IMR-90 (cell line): ENCODE results near the gene VIPR2. TPM values are rescaled to one million over a fixed set of nuclear protein-coding genes. Genes with fewer than 3 reads are reported as not detected.

Experiments used
- ATAC-seq: fragments of 200-7000 bp; cut with Tn5 transposase; 2 replicates; pipeline ENCODE4 v1.9.1; 2020; ENCODE audit warnings: low read depth, mild to moderate bottlenecking, moderate library complexity
- BruUV-seq: library from RNA; stranded (reverse); fragments of 400-500 nt; replicated peaks from 2 replicates; lab custom pipeline; 2021; lab: Mats Ljungman, UMichigan
- CTCF ChIA-PET: fragments of 300-600 bp; formaldehyde crosslinking; extraction: SDS; loops from one replicate; lab custom pipeline; 2021; ENCODE audit warnings: antibody characterized with exemption; lab: Yijun Ruan, JAX
- POLR2A ChIA-PET: fragments of 300-600 bp; sonication (Branson Sonifier 250); formaldehyde crosslinking; loops from one replicate; lab custom pipeline; 2022; ENCODE audit warnings: antibody characterized with exemption; ENCODE audit not compliant: unreplicated experiment; lab: Charles Lee
- DNase-seq: peaks from one replicate; pipeline ENCODE4 v3.0.0; 2013
- H2AFZ ChIP-seq: replicated peaks from 2 replicates; pipeline ENCODE3; 2013; ENCODE audit warnings: low read length, mild to moderate bottlenecking; ENCODE audit not compliant: poor library complexity
- H2AK5ac ChIP-seq: 2 replicates; pipeline ENCODE4 v1.6.1; 2013; ENCODE audit warnings: low read depth, low read length, inconsistent platforms
- H2AK9ac ChIP-seq: replicated peaks from 2 replicates; pipeline ENCODE3; 2013; ENCODE audit warnings: mild to moderate bottlenecking, low read depth, low read length, moderate library complexity; ENCODE audit not compliant: poor library complexity
- H2BK120ac ChIP-seq: 2 replicates; pipeline ENCODE4 v1.6.1; 2013; ENCODE audit warnings: low read depth, low read length, inconsistent platforms
- H2BK15ac ChIP-seq: 3 replicates; pipeline ENCODE4 v1.6.1; 2013; ENCODE audit warnings: low read depth, low read length, inconsistent platforms
- H2BK20ac ChIP-seq: 2 replicates; pipeline ENCODE4 v1.6.1; 2013; ENCODE audit warnings: low read depth, mild to moderate bottlenecking, inconsistent platforms, low read length, moderate library complexity
- H2BK5ac ChIP-seq: 2 replicates; pipeline ENCODE4 v1.6.1; 2013; ENCODE audit warnings: mild to moderate bottlenecking, low read depth, low read length, inconsistent platforms; ENCODE audit not compliant: poor library complexity, severe bottlenecking
- H3K14ac ChIP-seq: replicated peaks from 2 replicates; pipeline ENCODE4 v1.6.1; 2013; ENCODE audit warnings: low read depth, low read length, inconsistent platforms
- H3K18ac ChIP-seq: 2 replicates; pipeline ENCODE4 v1.6.1; 2013; ENCODE audit warnings: low read depth, low read length, control low read depth
- H3K23ac ChIP-seq: 2 replicates; pipeline ENCODE4 v1.6.1; 2013; ENCODE audit warnings: low read depth, low read length, inconsistent platforms
- H3K27ac ChIP-seq: 2 replicates; pipeline ENCODE4 v1.5.1; 2013; ENCODE audit warnings: mild to moderate bottlenecking, control low read depth, low read length; ENCODE audit not compliant: insufficient read depth
- H3K27me3 ChIP-seq: 2 replicates; pipeline ENCODE4 v1.6.1; 2013; ENCODE audit warnings: low read length; ENCODE audit not compliant: control insufficient read depth, insufficient read depth
- H3K36me3 ChIP-seq: 2 replicates; pipeline ENCODE4 v1.6.1; 2013; ENCODE audit warnings: low read length, mixed read lengths; ENCODE audit not compliant: control insufficient read depth, insufficient read depth
- H3K4ac ChIP-seq: 2 replicates; pipeline ENCODE4 v1.6.1; 2013; ENCODE audit warnings: low read depth, low read length, inconsistent platforms
- H3K4me1 ChIP-seq: 2 replicates; pipeline ENCODE4 v1.6.1; 2013; ENCODE audit warnings: low read length, mixed read lengths; ENCODE audit not compliant: control insufficient read depth, insufficient read depth
- H3K4me2 ChIP-seq: 2 replicates; pipeline ENCODE4 v1.6.1; 2013; ENCODE audit warnings: low read depth, mild to moderate bottlenecking, control low read depth, low read length, moderate library complexity
- H3K4me3 ChIP-seq: 2 replicates; pipeline ENCODE4 v1.5.1; 2013; ENCODE audit warnings: low read depth, mild to moderate bottlenecking, control low read depth, low read length, moderate library complexity; ENCODE audit not compliant: insufficient read depth
- H3K56ac ChIP-seq: 2 replicates; pipeline ENCODE4 v1.6.1; 2013; ENCODE audit warnings: low read length, inconsistent platforms; ENCODE audit not compliant: insufficient read depth; ENCODE audit errors: extremely low read depth
- H3K79me1 ChIP-seq, 2 experiments: 2 replicates each; pipeline ENCODE4 v1.6.1; 2013; ENCODE audit warnings: low read length in 2 of 2, inconsistent platforms in 1 of 2, low read depth in 1 of 2
- H3K9ac ChIP-seq: 2 replicates; pipeline ENCODE4 v1.6.1; 2013; ENCODE audit warnings: low read depth, low read length, control low read depth
- H3K9me1 ChIP-seq: 2 replicates; pipeline ENCODE4 v1.6.1; 2013; ENCODE audit warnings: low read length, inconsistent platforms; ENCODE audit not compliant: insufficient read depth
- H3K9me3 ChIP-seq: 2 replicates; pipeline ENCODE4 v1.6.1; 2013; ENCODE audit warnings: low read length; ENCODE audit not compliant: control insufficient read depth, insufficient read depth
- H4K20me1 ChIP-seq: 2 replicates; pipeline ENCODE4 v1.6.1; 2013; ENCODE audit warnings: low read length, inconsistent platforms; ENCODE audit not compliant: insufficient read depth
- H4K5ac ChIP-seq: 2 replicates; pipeline ENCODE4 v1.6.1; 2013; ENCODE audit warnings: mild to moderate bottlenecking, low read depth, low read length, control low read depth
- H4K8ac ChIP-seq, 2 experiments: 2 replicates each; pipeline ENCODE4 v1.6.1; 2013; ENCODE audit warnings: low read depth in 2 of 2, low read length in 2 of 2, control low read depth in 1 of 2, inconsistent platforms in 1 of 2
- H4K91ac ChIP-seq: 2 replicates; pipeline ENCODE4 v1.6.1; 2013; ENCODE audit warnings: low read depth, low read length, inconsistent platforms; ENCODE audit not compliant: insufficient read depth
- BHLHE40 ChIP-seq: fragments of 150-350 bp; IDR thresholded peaks from 2 replicates; pipeline ENCODE4 v1.6.1; 2016; ENCODE audit warnings: mild to moderate bottlenecking, low read depth, low read length
- CEBPB ChIP-seq: IDR thresholded peaks from 2 replicates; pipeline ENCODE4 v1.6.1; 2012; ENCODE audit warnings: low read depth, low read length, improper control_type of control experiment
- CHD1 ChIP-seq: IDR thresholded peaks from 2 replicates; pipeline ENCODE4 v1.6.1; 2012; ENCODE audit warnings: low read depth, low read length, improper control_type of control experiment
- CTCF ChIP-seq: conservative IDR thresholded peaks from 2 replicates; pipeline ENCODE4 v1.5.1; 2012; ENCODE audit warnings: mild to moderate bottlenecking, low read depth, low read length, improper control_type of control experiment
- ELK1 ChIP-seq: fragments of 150-350 bp; IDR thresholded peaks from 2 replicates; pipeline ENCODE4 v1.6.1; 2016; ENCODE audit warnings: low read depth, mild to moderate bottlenecking, low read length, moderate library complexity, borderline replicate concordance
- FOS ChIP-seq: fragments of 150-350 bp; IDR thresholded peaks from 2 replicates; pipeline ENCODE4 v1.6.1; 2016; ENCODE audit warnings: low read depth, low read length
- MXI1 ChIP-seq: IDR thresholded peaks from 2 replicates; pipeline ENCODE4 v1.6.1; 2012; ENCODE audit warnings: low read depth, mild to moderate bottlenecking, low read length, moderate library complexity, borderline replicate concordance
- NFE2L2 ChIP-seq: fragments of 150-350 bp; IDR thresholded peaks from 2 replicates; pipeline ENCODE4 v1.6.1; 2016; ENCODE audit warnings: low read depth, mild to moderate bottlenecking, low read length
- RCOR1 ChIP-seq: IDR thresholded peaks from 2 replicates; pipeline ENCODE4 v1.6.1; 2012; ENCODE audit warnings: mild to moderate bottlenecking, low read length, improper control_type of control experiment; ENCODE audit not compliant: insufficient replicate concordance
- RFX5 ChIP-seq: IDR thresholded peaks from 2 replicates; pipeline ENCODE4 v1.8.0; 2012; ENCODE audit warnings: low read depth, mild to moderate bottlenecking, low read length, moderate library complexity
- SMC3 ChIP-seq: fragments of 150-350 bp; IDR thresholded peaks from 2 replicates; pipeline ENCODE4 v1.6.1; 2016; ENCODE audit warnings: low read depth, mild to moderate bottlenecking, antibody characterized with exemption, low read length, moderate library complexity
- WGBS, 2 experiments: methylation state at CpG; one replicate each; pipeline versions ENCODE4 v1.1.5 to v1.1.7; 2013; ENCODE audit warnings: missing lambda C conversion rate in 2 of 2; ENCODE audit not compliant: insufficient read length in 1 of 2; ENCODE audit errors: extremely low coverage in 2 of 2; 5-methylcytosine and 5-hydroxymethylcytosine counted together
- dilution Hi-C: fragments of 300-500 bp; cut with HindIII; formaldehyde crosslinking; loops from one replicate; pipeline ENCODE4 v1.14.3; 2018; ENCODE audit warnings: low sequenced_read_pairs; ENCODE audit not compliant: unreplicated experiment
- in situ Hi-C: fragments of 300-500 bp; cut with MboI; formaldehyde crosslinking; loops from 3 replicates; pipeline ENCODE4 v1.14.3; 2019; ENCODE audit warnings: low sequenced_read_pairs, inconsistent platforms, mixed read lengths
- intact Hi-C: fragments of 100-400 bp; cut with micrococcal nuclease; formaldehyde crosslinking; loops from 2 replicates; pipeline ENCODE4 v1.10.0; 2022
- polyA plus RNA-seq, 3 experiments: library from polyadenylated mRNA; depleted of rRNA; stranded (reverse); fragments of >200 nt; gene quantifications; 2 replicates each; pipeline ENCODE4 v1.2.3, GENCODE V29; 2012; ENCODE audit warnings: low replicate concordance in 1 of 3
- total RNA-seq: library from RNA; depleted of rRNA; stranded (reverse); fragments of >200 nt; gene quantifications from 2 replicates; pipeline ENCODE4 v1.2.3, GENCODE V29; 2012

Gene VIPR2
- total and polyA plus RNA-seq, 2 of the 4 experiments (the other 2 are of a cell fraction) = not detected

- H3K9me1 ChIP-seq = no peaks in the 10 kb centered on the region
- no CpG with 5 or more reads among the region's 10 CpGs for WGBS, 2 experiments
- CTCF ChIA-PET = no interaction called here
Observed at GRCh38 chr7:159040146-159040545, 104.5 kb downstream of the VIPR2 start.

More at GRCh38 chr7:159040146-159040545, 104.5 kb downstream of the VIPR2 start:
- no peak overlapping the region for H3K27ac ChIP-seq
- no peaks in the 10 kb centered on the region for H3K4me1 ChIP-seq
- H2BK120ac ChIP-seq = no peak overlapping the region
- TF ChIP-seq SMC3 (no peak), BHLHE40 (no peak), RCOR1 (no peak), NFE2L2 (no peak), MXI1 (no peak), CEBPB (no peak), ELK1 (no peak), CTCF (no peak), CHD1 (no peak), FOS (no peak), RFX5 (no peak)
- ATAC-seq = no peak
- H3K79me1 ChIP-seq = no peaks in the 10 kb centered on the region
- H4K20me1 ChIP-seq = no peaks in the 10 kb centered on the region
- intact Hi-C loops (no loop called here), dilution Hi-C loops (no loop called here), in situ Hi-C loops (no loop called here)
- H2AK5ac ChIP-seq = no peak overlapping the region
- peaks cover 38% of the 10 kb centered on the region for H3K9me3 ChIP-seq
- no TSS peak for BruUV-seq
- H3K27me3 ChIP-seq = no peaks in the 10 kb centered on the region; the same call in 1 of the 2 replicates
- no peak overlapping the region for H4K91ac ChIP-seq
- no peak overlapping the region for H3K23ac ChIP-seq
- no peaks in the 10 kb centered on the region for H3K36me3 ChIP-seq
- H2AFZ ChIP-seq = no peak overlapping the region
- H3K4me2 ChIP-seq = no peak overlapping the region
- no peak overlapping the region for H2BK20ac ChIP-seq
- no peak overlapping the region for H3K4me3 ChIP-seq
- POLR2A ChIA-PET = no interaction called here
- no peak overlapping the region for H3K56ac ChIP-seq
- no peak overlapping the region for H4K5ac ChIP-seq
- no peak overlapping the region for H4K8ac ChIP-seq
- H3K14ac ChIP-seq = no peak overlapping the region
- H2BK15ac ChIP-seq = no peak overlapping the region
- no peak overlapping the region for H2BK5ac ChIP-seq
- no peak overlapping the region for H3K4ac ChIP-seq
- no peak overlapping the region for H2AK9ac ChIP-seq
- H3K9ac ChIP-seq = no peak overlapping the region
- no peak overlapping the region for H3K18ac ChIP-seq
- no peak for DNase-seq
